ENCODE measurements around the gene CGB8.

CGB8 gene

DNA sequence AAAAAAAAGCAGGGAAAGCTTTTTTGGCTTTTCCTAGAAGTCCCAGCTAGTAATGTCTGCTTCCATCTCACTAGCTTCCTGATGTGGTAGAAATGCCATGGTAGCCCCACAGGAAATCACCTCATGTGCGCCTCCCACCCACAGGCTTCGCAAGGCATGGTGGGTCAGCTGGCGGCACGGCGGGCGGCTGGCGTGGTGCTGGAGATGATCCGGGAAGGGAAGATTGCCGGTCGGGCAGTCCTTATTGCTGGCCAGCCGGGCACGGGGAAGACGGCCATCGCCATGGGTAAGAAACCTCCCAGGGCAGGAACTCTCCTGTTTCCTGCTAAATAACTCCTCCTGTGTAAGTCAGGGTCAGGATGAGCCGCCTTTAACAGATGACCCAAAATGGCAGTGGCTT is 44.8 kb downstream of the CGB8 start:
- no peak for DNase-seq

DNA sequence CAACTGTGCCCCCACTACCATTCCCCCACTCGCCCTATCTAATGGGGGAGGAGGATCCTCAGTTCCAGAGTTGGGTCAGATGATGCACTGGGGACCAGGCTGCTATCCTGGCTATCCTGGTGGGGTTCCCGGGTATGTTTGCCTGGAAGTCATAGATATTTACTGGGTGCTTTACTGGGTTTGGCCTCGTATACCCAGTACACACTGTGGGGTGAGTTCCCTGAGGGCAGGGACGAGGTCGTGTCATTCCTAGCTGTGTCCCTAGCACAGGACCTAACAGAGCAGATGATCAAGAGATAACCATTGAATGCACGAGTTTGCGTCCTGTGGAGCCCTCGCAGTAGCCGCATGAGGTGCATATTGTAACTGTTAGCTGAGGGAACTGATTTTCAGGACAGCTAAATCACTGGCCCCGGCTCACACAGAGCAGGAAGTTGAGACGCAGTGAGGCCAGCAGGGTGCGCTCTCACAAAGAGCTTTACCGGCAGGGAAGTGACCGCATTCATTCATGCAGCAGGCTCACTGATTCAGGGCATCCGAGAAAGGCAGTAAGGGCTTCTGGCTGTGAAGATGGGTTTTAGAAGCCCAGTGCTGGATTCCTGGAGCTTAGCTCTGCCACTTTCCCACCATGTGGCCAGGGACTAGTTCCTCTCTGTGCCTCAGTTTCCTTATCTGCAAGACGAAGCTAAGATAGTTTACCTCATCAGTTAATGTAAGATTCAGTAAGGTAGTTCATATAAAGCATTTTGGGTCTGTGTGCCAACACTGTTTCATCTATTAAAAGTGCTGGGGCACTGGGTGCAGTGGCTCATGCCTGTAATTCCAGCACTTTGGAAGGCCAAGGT is 49.2 kb downstream of the CGB8 start:
- DNase-seq: peak; percentile 69

DNA sequence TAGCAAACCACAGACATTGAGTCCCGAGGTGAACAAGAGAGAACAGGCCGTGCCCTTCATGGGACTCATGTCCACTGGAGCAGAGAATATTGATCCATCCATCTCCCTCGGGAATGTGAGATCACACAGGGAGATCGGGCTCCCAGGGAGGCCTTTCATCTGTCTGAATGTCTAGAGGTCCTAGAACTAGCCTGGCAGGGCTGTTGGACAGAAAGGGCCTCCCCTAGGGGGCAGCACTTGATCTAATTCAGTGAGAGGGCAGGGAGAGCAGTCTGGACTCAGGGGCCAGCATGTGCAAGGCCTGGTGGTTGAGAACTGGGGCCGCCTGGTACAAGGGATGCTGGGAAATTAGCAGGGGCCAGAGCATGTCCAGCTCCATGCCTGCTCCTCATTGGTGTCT is 50.9 kb downstream of the CGB8 start:
- peak; percentile 55 for DNase-seq
